Mammary epithelial cell (primary cell): ENCODE data around the gene IRF2.

ENCODE experiments used
- CTCF ChIP-seq, 2 donors: IDR thresholded peaks in 1 of 2; conservative IDR thresholded peaks in 1 of 2; 2 replicates each; pipeline ENCODE4 v1.5.1; 2011 to 2012; ENCODE audit warnings: inconsistent platforms in 2 of 2, low read length in 2 of 2, mild to moderate bottlenecking in 2 of 2, control low read depth in 1 of 2, low read depth in 1 of 2; ENCODE audit not compliant: insufficient read depth in 1 of 2; ENCODE audit errors: extremely low read depth in 1 of 2
- EZH2 ChIP-seq: IDR thresholded peaks from 2 replicates; pipeline ENCODE4 v1.6.1; 2012; ENCODE audit warnings: low read length, inconsistent platforms, borderline replicate concordance

GRCh38 chr4:184450045-184450444 is 24.3 kb downstream of the IRF2 start:
- no peak for TF ChIP-seq CTCF (conservative IDR thresholded peaks at IDR 0.05 in 1 of 2, IDR thresholded peaks at IDR 0.05 in 1 of 2; ENCODE audit: extremely low read depth in 1 of 2, insufficient read depth in 1 of 2, low read depth in 1 of 2, low read length in 2 of 2)
- no peak for TF ChIP-seq EZH2
